Tibial nerve (tissue), 3 donors: ENCODE data around the gene HOXA9.

Source experiments
- CTCF ChIP-seq, 5 experiments: fragments of 200-600 bp in 3 of 5; fragments of 450-650 bp in 2 of 5; sonication (generic) in 3 of 5; IDR thresholded peaks; one replicate each; pipeline ENCODE4 v1.5.1; 2016 to 2019; ENCODE audit warnings: antibody characterized with exemption in 5 of 5, mild to moderate bottlenecking in 3 of 5, moderate library complexity in 2 of 5
- POLR2A ChIP-seq, 2 donors: fragments of 450-650 bp; IDR thresholded peaks; one replicate each; pipeline ENCODE4 v1.6.1; 2017; ENCODE audit warnings: antibody characterized with exemption in 2 of 2, mild to moderate bottlenecking in 2 of 2, moderate library complexity in 2 of 2

DNA sequence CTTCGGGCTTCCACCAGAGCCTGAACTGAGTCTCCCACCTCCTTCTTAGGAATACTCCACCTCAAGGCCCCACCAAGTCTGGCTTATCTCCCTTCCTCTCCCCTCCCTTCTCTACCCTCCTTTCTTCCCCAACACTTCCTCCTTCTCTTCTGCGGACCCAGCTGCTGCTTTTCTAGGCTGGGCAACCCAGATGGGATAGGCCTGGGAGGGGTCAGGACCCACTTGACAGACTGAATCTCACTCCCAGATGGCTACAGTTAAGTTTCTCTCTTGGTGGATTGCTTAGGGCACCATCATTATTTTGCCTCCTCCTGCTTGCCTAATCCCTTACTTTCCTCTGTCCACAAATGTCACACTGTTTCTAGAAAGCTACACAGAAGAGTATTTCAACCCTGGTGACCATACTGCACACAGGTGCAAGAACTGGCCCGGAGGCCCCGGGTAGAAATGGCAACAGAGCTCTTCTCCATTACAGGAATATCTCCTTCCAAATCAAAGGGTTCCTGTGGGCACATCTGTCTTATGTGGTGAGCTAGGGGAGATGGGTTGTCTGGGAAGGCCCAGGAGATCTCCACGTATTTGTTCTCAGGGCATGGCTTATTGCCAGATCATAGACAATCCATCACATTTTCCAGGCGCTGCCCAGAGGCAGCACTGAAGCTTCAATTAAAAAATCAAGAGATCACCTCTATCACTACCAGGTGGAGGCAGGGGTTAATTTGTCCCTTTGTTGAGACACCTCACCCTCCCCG lies 24.8 kb upstream of the HOXA9 start:
- TF ChIP-seq CTCF (IDR thresholded peaks at IDR 0.05) (no peak), POLR2A (IDR thresholded peaks at IDR 0.05) (no peak)
